AG09319 (cell line): ENCODE data around the gene ZMIZ1.

Source experiments
- DNase-seq: peaks from one replicate; pipeline ENCODE4 v3.0.0-alpha.2; 2010; ENCODE audit warnings: low read depth; ENCODE audit errors: extremely low read depth
- TF ChIP-seq, protein P1 (sequence below): IDR thresholded peaks from 2 replicates; pipeline ENCODE4 v1.5.1; 2011; ENCODE audit warnings: low read depth, mild to moderate bottlenecking, inconsistent platforms, low read length, moderate library complexity

Gene ZMIZ1

DNA sequence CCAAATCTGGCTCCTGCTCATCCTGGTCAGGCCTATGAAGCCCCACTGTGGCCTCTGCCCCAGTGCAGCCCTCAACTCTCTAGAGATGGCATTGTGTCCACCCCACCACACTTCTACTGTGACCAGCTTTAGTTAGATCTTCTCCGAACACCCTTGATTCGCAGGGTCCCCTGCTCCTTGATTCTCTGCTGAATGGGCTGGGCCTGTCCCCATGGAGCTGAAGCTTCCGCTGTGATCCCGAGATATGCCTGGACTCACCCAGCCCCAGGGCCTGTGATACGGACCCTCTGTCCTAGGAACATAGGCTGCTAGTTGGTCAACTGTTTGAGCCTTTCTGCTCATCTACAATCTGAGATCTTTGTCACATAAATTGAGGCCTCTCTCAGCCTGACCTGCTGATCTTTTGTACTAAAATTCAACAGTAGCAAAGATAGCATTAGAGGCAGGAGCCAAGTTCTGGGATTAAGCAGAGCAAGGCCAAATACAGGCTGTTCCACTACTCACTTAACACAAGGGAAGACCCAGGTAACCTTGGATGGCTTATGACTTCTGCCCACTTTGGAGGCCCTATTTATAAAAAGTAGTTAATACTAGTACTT, 272.0 kb downstream of the ZMIZ1 start:
- TF ChIP-seq, protein P1, sequence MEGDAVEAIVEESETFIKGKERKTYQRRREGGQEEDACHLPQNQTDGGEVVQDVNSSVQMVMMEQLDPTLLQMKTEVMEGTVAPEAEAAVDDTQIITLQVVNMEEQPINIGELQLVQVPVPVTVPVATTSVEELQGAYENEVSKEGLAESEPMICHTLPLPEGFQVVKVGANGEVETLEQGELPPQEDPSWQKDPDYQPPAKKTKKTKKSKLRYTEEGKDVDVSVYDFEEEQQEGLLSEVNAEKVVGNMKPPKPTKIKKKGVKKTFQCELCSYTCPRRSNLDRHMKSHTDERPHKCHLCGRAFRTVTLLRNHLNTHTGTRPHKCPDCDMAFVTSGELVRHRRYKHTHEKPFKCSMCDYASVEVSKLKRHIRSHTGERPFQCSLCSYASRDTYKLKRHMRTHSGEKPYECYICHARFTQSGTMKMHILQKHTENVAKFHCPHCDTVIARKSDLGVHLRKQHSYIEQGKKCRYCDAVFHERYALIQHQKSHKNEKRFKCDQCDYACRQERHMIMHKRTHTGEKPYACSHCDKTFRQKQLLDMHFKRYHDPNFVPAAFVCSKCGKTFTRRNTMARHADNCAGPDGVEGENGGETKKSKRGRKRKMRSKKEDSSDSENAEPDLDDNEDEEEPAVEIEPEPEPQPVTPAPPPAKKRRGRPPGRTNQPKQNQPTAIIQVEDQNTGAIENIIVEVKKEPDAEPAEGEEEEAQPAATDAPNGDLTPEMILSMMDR = no peak
- DNase-seq = no peak

DNA sequence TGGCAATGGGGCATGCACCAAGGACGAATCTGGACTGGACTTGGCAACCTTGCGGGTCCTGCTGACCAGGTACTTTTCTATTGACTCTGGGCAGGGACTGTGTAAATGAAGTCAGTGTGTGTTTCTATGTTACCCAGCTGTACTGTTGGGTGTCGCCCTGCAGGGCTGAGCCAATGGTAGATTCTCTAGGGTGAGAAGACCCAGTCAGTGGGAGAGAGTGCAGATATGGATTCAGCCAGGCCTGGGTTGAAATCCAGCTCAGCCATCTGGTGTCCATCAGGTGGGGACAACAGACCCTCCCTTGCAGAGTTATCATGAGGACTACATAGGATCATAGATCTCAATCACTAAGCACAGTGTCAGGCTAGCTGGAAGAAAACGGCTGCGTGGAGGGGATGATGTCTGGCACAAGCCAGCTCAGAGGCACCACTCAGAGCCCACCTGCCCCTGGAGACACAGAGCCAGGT, 273.6 kb downstream of the ZMIZ1 start:
- no peak for DNase-seq
- TF ChIP-seq, protein P1 = no peak

DNA sequence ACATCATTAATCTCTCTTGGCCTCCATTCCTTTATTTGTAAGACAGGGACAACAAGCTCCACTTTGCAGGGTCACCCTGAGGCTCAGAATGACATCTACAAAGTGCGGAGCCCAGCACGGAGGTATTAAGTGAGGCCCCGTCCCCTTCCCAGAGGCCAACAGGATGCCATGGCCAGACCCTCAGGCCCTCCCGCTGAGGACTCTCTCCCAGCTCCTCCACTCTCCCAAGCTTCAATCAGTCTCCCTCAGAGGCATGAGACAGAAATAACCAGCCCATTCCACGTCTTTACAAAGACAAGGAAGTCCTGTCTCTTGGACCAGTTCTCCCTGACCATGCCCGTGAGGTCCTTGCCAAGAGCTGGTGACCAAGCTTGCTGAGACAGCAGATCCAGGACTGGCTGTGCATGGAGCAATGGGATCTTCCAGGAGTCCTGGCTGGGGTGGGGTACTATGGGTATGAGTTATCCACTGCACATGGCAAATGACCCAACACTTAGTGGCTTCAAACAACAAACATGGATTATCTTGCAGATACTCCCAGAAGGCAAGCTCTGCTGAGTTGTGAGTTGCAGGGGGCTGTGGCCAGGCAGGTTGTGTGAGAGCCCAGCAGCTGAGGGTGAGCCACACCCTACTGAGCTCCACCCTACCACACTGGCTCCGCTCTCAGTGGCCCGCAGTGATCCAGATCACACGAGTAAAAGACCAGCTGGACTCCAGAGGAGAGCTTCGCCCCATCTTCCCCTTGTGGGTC, 274.2 kb downstream of the ZMIZ1 start:
- no peak for DNase-seq
- TF ChIP-seq, protein P1 = no peak

DNA sequence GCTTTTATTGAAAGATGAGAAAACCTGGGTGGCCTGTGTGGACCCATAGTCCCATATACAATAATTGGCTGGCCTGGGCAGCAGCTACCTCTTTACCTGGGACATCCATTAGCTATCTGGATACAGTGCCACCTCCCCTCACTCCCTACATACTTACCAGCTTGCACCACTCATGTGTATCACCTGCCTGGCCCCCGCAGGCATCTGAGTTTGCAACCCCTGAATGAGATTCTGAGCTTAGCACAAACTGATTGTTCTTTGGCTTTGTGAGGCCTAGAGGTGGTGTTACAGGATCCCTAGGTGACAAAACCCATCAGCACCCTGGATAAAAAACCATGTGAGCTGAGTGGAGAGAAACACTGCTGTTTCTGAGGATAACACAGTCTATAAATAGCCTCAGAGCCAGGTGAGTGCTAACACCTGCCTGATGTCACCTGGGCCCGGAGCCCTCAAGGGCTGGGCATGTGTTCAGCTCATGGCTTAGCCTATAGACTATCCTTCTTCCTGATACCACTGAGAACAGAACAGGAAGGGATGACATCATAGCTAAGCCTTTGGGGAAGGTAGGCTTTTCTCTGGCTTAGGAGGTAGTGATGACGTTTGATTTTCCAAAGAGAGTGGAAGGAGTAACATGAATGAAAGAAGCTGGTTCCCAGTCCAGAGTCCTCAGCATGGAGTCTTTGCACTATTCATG, 275.9 kb downstream of the ZMIZ1 start:
- DNase-seq = no peak
- TF ChIP-seq, protein P1 = no peak

DNA sequence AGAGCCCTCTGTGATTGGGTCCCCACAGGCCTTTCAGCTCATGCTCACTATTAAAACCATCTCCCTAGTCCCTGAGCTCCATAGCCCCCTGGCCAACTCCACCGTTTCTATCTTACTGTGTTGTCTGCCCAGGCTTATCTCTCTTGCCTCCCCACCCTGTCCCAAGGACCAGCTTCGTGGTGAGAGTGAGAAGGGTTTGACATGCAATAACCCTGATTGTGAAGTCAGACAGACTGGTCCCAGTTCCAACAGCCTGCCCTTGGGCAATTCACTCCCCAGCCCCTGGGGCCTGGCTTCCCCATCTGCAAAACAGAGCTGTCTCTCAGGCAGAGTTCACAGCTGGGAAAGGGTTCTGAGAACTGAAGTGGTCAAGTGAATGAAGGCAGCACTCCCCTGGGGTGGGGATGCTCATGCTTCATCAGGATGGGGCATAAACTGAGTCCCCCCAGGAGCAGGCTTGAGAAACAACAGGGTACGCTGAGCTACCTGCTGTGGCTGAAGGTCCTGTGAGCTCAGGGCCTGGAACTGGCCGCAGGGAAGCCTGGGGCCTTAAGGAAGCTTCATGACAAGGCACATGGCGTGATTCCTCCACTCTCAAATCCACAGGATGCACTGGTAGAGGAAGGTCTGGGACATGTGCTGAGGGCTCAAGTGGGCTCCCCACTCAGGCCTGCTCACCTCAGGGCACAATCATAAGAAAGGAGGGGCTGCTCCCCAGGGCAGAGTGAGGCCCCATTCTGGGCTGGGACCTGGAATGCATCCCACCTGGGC, 276.7 kb downstream of the ZMIZ1 start:
- TF ChIP-seq, protein P1 = no peak
- DNase-seq = no peak

DNA sequence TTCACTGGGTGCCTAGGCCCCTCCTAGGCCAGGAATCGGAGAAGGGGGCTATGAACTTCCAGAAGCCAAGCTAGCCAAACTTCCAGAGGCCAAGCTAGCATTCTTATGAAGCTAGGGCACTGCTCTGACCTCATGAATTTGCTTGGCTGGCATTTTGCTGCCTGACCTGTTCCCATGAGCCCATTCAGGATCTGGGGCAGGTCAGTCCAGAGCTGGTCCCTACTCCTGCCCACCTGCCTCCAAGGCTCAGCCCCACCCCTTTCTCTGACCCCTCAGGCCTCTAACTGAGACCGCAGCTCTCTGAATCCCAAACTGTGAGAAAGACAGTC, 277.2 kb downstream of the ZMIZ1 start:
- DNase-seq = no peak
- TF ChIP-seq, protein P1 = no peak
